ENCODE measurements around the gene TSHZ2. TPM values are rescaled to one million over a fixed set of nuclear protein-coding genes. Genes with fewer than 3 reads are reported as not detected.

Gene TSHZ2
- total RNA-seq, 1 donor from 2014 or later: 2.0 TPM

Small RNA genes within 50 kb of the gene (small RNA-seq; reads per million reads assigned to genes)
- not detected for gene RF00019 (ENCODE audit: low replicate concordance)
